ENCODE results near the gene RNF152.

Gene RNF152

GRCh38 chr18:61892683-61893308 lies at the start of gene RNF152:
Gene RNF152 (minus strand): TSS chr18:61893007. CDS start chr18:61816463, 76,544 bp downstream.
- no peak for TF ChIP-seq CTCF (IDR thresholded peaks at IDR 0.05; ENCODE audit: poor library complexity, severe bottlenecking)
- H3K27me3 ChIP-seq (ENCODE audit: insufficient read depth, poor library complexity, severe bottlenecking), result no peaks in the 10 kb centered on the region
- peaks cover 30% of the 10 kb centered on the region for H3K4me1 ChIP-seq (ENCODE audit: insufficient read depth, poor library complexity, severe bottlenecking)
- DNase-seq (ENCODE audit: low spot score) (no peak), ATAC-seq (ENCODE audit: low read depth) (no peak)
- H3K9me3 ChIP-seq (ENCODE audit: severe bottlenecking), result no peaks in the 10 kb centered on the region
- H3K4me3 ChIP-seq (ENCODE audit: severe bottlenecking), result peak within 1 kb of the TSS; percentile 72
- peak within 1 kb of the TSS; percentile 11 for H3K27ac ChIP-seq (ENCODE audit: poor library complexity, severe bottlenecking)
- no peaks in the 10 kb centered on the region; the same call in 1 of the 2 replicates for H3K36me3 ChIP-seq (ENCODE audit: low read depth)

GRCh38 chr18:61941948-61942471 lies 49.2 kb upstream of the RNF152 start:
- TF ChIP-seq CTCF (IDR thresholded peaks at IDR 0.05; ENCODE audit: poor library complexity, severe bottlenecking), result no peak
- Histone ChIP-seq H3K4me3 (ENCODE audit: severe bottlenecking) (no peak overlapping the region), H3K27me3 (ENCODE audit: insufficient read depth, poor library complexity, severe bottlenecking) (no peaks in the 10 kb centered on the region), H3K36me3 (ENCODE audit: low read depth) (no peaks in the 10 kb centered on the region), H3K9me3 (ENCODE audit: severe bottlenecking) (no peaks in the 10 kb centered on the region), H3K4me1 (ENCODE audit: insufficient read depth, poor library complexity, severe bottlenecking) (peaks cover 10% of the 10 kb centered on the region), H3K27ac (ENCODE audit: poor library complexity, severe bottlenecking) (no peak overlapping the region)
- ATAC-seq (ENCODE audit: low read depth) (no peak), DNase-seq (ENCODE audit: low spot score) (no peak)

GRCh38 chr18:61939046-61939674 lies 46.4 kb upstream of the RNF152 start:
- no peak for TF ChIP-seq CTCF (IDR thresholded peaks at IDR 0.05; ENCODE audit: poor library complexity, severe bottlenecking)
- no peaks in the 10 kb centered on the region for H3K27me3 ChIP-seq (ENCODE audit: insufficient read depth, poor library complexity, severe bottlenecking)
- ATAC-seq (ENCODE audit: low read depth), result peak; percentile 67

GRCh38 chr18:61935362-61935761 lies 42.6 kb upstream of the RNF152 start:
- Histone ChIP-seq H3K27me3 (ENCODE audit: insufficient read depth, poor library complexity, severe bottlenecking) (no peaks in the 10 kb centered on the region), H3K27ac (ENCODE audit: poor library complexity, severe bottlenecking) (no peak overlapping the region), H3K36me3 (ENCODE audit: low read depth) (no peaks in the 10 kb centered on the region), H3K9me3 (ENCODE audit: severe bottlenecking) (no peaks in the 10 kb centered on the region), H3K4me1 (ENCODE audit: insufficient read depth, poor library complexity, severe bottlenecking) (peaks cover 4% of the 10 kb centered on the region), H3K4me3 (ENCODE audit: severe bottlenecking) (no peak overlapping the region)
- ATAC-seq (ENCODE audit: low read depth), result no peak
- TF ChIP-seq CTCF (IDR thresholded peaks at IDR 0.05; ENCODE audit: poor library complexity, severe bottlenecking), result no peak
- DNase-seq (ENCODE audit: low spot score), result no peak

More at GRCh38 chr18:61939046-61939674, 46.4 kb upstream of the RNF152 start:
- no peak overlapping the region for H3K27ac ChIP-seq (ENCODE audit: poor library complexity, severe bottlenecking)
- peaks cover 10% of the 10 kb centered on the region for H3K4me1 ChIP-seq (ENCODE audit: insufficient read depth, poor library complexity, severe bottlenecking)
- H3K4me3 ChIP-seq (ENCODE audit: severe bottlenecking), result no peak overlapping the region
- H3K9me3 ChIP-seq (ENCODE audit: severe bottlenecking), result no peaks in the 10 kb centered on the region
- no peaks in the 10 kb centered on the region for H3K36me3 ChIP-seq (ENCODE audit: low read depth)
- no peak for DNase-seq (ENCODE audit: low spot score)

Data from RWPE2 (cell line).